ENCODE measurements around the gene CDHR3.

- TF ChIP-seq CTCF (IDR thresholded peaks at IDR 0.05; ENCODE audit: insufficient read depth, low read depth, low read length) (no peak), EZH2 (IDR thresholded peaks at IDR 0.05; ENCODE audit: insufficient read depth, low read length) (no peak)
Observed at GRCh38 chr7:105941596-105941995, 21.5 kb upstream of the CDHR3 start.
